HL-60 (cell line): ENCODE results near the gene MAGOHB.

Experiments used
- DNase-seq, 2 experiments: peaks; one replicate each; pipeline ENCODE4 v3.0.0-alpha.2; 2010 to 2020; ENCODE audit warnings: low read depth in 1 of 2, low spot score in 1 of 2
- H3K27ac ChIP-seq: fragments of 250-450 bp; sonication (Bioruptor Pico); replicated peaks from 2 replicates; pipeline ENCODE4 v1.5.1; 2020; ENCODE audit warnings: mild to moderate bottlenecking, moderate library complexity
- H3K27me3 ChIP-seq: fragments of 250-450 bp; sonication (Bioruptor Pico); 2 replicates; pipeline ENCODE4 v1.5.1; 2021; ENCODE audit warnings: mild to moderate bottlenecking, moderate library complexity; ENCODE audit not compliant: insufficient read depth, poor library complexity, severe bottlenecking
- H3K4me3 ChIP-seq: replicated peaks from 2 replicates; pipeline ENCODE4 v1.5.1; 2011; ENCODE audit warnings: mild to moderate bottlenecking, control low read depth, low read length; ENCODE audit not compliant: insufficient read depth
- CTCF ChIP-seq: IDR thresholded peaks from one replicate; pipeline ENCODE4 v1.5.1; 2011; ENCODE audit warnings: low read length, control low read depth, inconsistent platforms; ENCODE audit not compliant: insufficient read depth
- GABPA ChIP-seq: IDR thresholded peaks from 2 replicates; pipeline ENCODE4 v1.6.1; 2012; ENCODE audit warnings: low read depth
- POLR2AphosphoS5 ChIP-seq: IDR thresholded peaks from 2 replicates; pipeline ENCODE4 v1.6.1; 2012; ENCODE audit warnings: low read depth
- SPI1 ChIP-seq: IDR thresholded peaks from 2 replicates; pipeline ENCODE4 v1.6.1; 2012; ENCODE audit warnings: low read depth, mild to moderate bottlenecking, borderline replicate concordance
- long read RNA-seq: library from polyadenylated mRNA; unstranded; transcript quantifications from one replicate; pipeline ENCODE4 v2.0.0, GENCODE V29; 2020
- TF ChIP-seq, protein P1 (sequence below): IDR thresholded peaks from 2 replicates; pipeline ENCODE4 v1.6.1; 2012; ENCODE audit warnings: low read depth; ENCODE audit not compliant: insufficient replicate concordance

The MAGOHB gene
- long read RNA-seq, transcript MAGOHB-201 (5 exons, 2,623 nt), result major isoform, 17 of 45 reads
- long read RNA-seq, transcript MAGOHB-209 (6 exons, 868 nt), result minor isoform, 8 of 45 reads
- long read RNA-seq, transcript MAGOHB-208 (6 exons, 1,057 nt), result minor isoform, 8 of 45 reads
- long read RNA-seq, partial matches to known transcripts, result 2 of 45 reads
- long read RNA-seq, other reads (novel, unspliced or antisense), result 9 of 45 reads

- TF ChIP-seq, protein P1, sequence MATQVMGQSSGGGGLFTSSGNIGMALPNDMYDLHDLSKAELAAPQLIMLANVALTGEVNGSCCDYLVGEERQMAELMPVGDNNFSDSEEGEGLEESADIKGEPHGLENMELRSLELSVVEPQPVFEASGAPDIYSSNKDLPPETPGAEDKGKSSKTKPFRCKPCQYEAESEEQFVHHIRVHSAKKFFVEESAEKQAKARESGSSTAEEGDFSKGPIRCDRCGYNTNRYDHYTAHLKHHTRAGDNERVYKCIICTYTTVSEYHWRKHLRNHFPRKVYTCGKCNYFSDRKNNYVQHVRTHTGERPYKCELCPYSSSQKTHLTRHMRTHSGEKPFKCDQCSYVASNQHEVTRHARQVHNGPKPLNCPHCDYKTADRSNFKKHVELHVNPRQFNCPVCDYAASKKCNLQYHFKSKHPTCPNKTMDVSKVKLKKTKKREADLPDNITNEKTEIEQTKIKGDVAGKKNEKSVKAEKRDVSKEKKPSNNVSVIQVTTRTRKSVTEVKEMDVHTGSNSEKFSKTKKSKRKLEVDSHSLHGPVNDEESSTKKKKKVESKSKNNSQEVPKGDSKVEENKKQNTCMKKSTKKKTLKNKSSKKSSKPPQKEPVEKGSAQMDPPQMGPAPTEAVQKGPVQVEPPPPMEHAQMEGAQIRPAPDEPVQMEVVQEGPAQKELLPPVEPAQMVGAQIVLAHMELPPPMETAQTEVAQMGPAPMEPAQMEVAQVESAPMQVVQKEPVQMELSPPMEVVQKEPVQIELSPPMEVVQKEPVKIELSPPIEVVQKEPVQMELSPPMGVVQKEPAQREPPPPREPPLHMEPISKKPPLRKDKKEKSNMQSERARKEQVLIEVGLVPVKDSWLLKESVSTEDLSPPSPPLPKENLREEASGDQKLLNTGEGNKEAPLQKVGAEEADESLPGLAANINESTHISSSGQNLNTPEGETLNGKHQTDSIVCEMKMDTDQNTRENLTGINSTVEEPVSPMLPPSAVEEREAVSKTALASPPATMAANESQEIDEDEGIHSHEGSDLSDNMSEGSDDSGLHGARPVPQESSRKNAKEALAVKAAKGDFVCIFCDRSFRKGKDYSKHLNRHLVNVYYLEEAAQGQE, result no peak
- TF ChIP-seq SPI1, result peak; percentile 45; the same call in 1 of the 2 replicates
- no peak for TF ChIP-seq GABPA
- no peak for TF ChIP-seq CTCF
- peak; percentile 93 for TF ChIP-seq POLR2AphosphoS5
- Histone ChIP-seq H3K27me3 (no peaks in the 10 kb centered on the region), H3K27ac (peak within 1 kb of the TSS; percentile 97), H3K4me3 (peak within 1 kb of the TSS; percentile 64)
- DNase-seq, result peak; percentile 90 to 97
These were observed at the start of gene MAGOHB for GRCh38 chr12:10613349-10614055. Gene MAGOHB (minus strand): TSS chr12:10613609. CDS start chr12:10613532, 77 bp downstream.

DNA sequence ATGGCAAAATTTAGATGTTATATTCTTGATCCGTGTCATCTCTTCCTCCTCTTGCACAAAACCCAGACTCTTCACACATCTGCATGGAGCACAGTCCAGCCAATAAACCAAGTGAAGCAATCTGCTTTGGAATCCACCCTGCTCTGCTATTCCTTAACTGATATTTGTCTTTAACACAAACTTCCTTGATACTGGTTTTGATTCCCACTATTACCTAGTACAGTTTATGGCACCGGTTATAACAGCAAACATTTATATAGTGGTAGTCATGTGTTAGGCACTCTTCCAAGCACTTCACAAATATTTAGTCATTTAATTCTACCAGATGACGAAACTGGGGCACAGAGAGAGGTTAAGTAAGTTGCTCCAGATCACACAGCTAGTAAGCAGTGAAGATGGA is 47.9 kb upstream of the MAGOHB start:
- DNase-seq, result no peak
- H3K27me3 ChIP-seq, result no peaks in the 10 kb centered on the region
- no peak overlapping the region for H3K27ac ChIP-seq
- TF ChIP-seq POLR2AphosphoS5 (no peak), CTCF (no peak), SPI1 (no peak), GABPA (no peak)
- TF ChIP-seq, protein P1, result no peak
- H3K4me3 ChIP-seq, result no peak overlapping the region

DNA sequence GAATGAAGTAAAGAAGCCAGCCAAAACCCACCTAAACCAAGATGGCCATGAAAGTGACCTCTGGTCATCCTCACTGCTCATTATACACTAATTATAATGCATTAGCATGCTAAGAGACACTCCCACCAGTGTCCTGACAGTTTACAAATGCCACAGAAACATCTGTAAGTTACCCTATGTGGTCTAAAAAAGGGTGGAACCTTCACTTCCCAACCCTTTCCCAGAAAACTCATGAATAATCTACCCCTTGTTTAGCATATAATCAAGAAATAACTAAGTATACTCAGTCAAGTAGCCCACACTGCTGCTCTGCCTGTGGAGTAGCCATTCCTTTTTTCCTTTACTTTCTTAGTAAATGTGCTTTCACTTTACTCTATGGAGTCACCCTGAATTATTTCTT is 40.6 kb upstream of the MAGOHB start:
- H3K27ac ChIP-seq, result no peak overlapping the region
- no peaks in the 10 kb centered on the region for H3K27me3 ChIP-seq
- TF ChIP-seq, protein P1, result no peak
- TF ChIP-seq CTCF, result no peak
- no peak for TF ChIP-seq SPI1
- no peak for TF ChIP-seq POLR2AphosphoS5
- TF ChIP-seq GABPA, result no peak
- no peak overlapping the region for H3K4me3 ChIP-seq
- no peak for DNase-seq
